DND-41 (cell line): ENCODE measurements around the gene VWA8.

ENCODE experiments used
- ATAC-seq: fragments of 200-7000 bp; cut with Tn5 transposase; 3 replicates; pipeline ENCODE4 v1.9.1; 2021; ENCODE audit warnings: low read depth; ENCODE audit not compliant: insufficient read depth
- DNase-seq: peaks from one replicate; pipeline ENCODE4 v3.0.0-alpha.2; 2020
- H2AFZ ChIP-seq: 2 replicates; pipeline ENCODE4 v1.6.0; 2012; ENCODE audit warnings: low read depth, low read length
- H3K27ac ChIP-seq: 2 replicates; pipeline ENCODE4 v1.5.1; 2012; ENCODE audit warnings: low read length, inconsistent platforms
- H3K27me3 ChIP-seq: fragments of 200-600 bp; sonication (generic); 2 replicates; pipeline ENCODE4 v1.6.0; 2012; ENCODE audit warnings: low read length, mild to moderate bottlenecking, inconsistent platforms; ENCODE audit not compliant: insufficient read depth, poor library complexity
- H3K36me3 ChIP-seq: 2 replicates; pipeline ENCODE4 v1.5.1; 2012; ENCODE audit warnings: low read length, inconsistent platforms; ENCODE audit not compliant: insufficient read depth
- H3K4me1 ChIP-seq: 2 replicates; pipeline ENCODE4 v1.5.1; 2012; ENCODE audit warnings: mild to moderate bottlenecking, low read length; ENCODE audit not compliant: insufficient read depth
- H3K4me2 ChIP-seq: 2 replicates; pipeline ENCODE4 v1.6.0; 2012; ENCODE audit warnings: mild to moderate bottlenecking, moderate library complexity, low read length, inconsistent platforms; ENCODE audit not compliant: insufficient read depth
- H3K4me3 ChIP-seq, 2 experiments: fragments of 200-600 bp in 1 of 2; shearing (Covaris generic) in 1 of 2; 2 replicates each; pipeline ENCODE4 v1.5.1; 2012 to 2016; ENCODE audit warnings: inconsistent platforms in 2 of 2, low read length in 2 of 2, mild to moderate bottlenecking in 2 of 2, low read depth in 1 of 2, moderate library complexity in 1 of 2
- H3K79me2 ChIP-seq: 2 replicates; pipeline ENCODE4 v1.6.0; 2012; ENCODE audit warnings: low read length, inconsistent platforms; ENCODE audit not compliant: insufficient read depth
- H3K9ac ChIP-seq: 2 replicates; pipeline ENCODE4 v1.6.0; 2012; ENCODE audit warnings: low read depth, mild to moderate bottlenecking, inconsistent platforms, low read length, moderate library complexity
- H3K9me3 ChIP-seq: 2 replicates; pipeline ENCODE4 v1.5.1; 2012; ENCODE audit warnings: low read length, moderate library complexity, mild to moderate bottlenecking, inconsistent platforms; ENCODE audit not compliant: insufficient read depth, severe bottlenecking
- H4K20me1 ChIP-seq: 2 replicates; pipeline ENCODE4 v1.6.0; 2012; ENCODE audit warnings: low read length; ENCODE audit not compliant: insufficient read depth
- CTCF ChIP-seq: IDR thresholded peaks from 2 replicates; pipeline ENCODE4 v1.5.1; 2012; ENCODE audit warnings: borderline replicate concordance, low read length, moderate library complexity, mild to moderate bottlenecking; ENCODE audit not compliant: poor library complexity, severe bottlenecking; ENCODE audit errors: extremely low read depth
- EZH2 ChIP-seq: IDR thresholded peaks from 3 replicates; pipeline ENCODE4 v1.6.1; 2012; ENCODE audit warnings: borderline replicate concordance, low read depth, mild to moderate bottlenecking, moderate library complexity, low read length, inconsistent platforms; ENCODE audit not compliant: severe bottlenecking

Gene VWA8

GRCh38 chr13:41627425-41627824 lies 333.5 kb downstream of the VWA8 start:
- ATAC-seq, result no peak
- Histone ChIP-seq H4K20me1 (no peaks in the 10 kb centered on the region), H3K4me2 (no peak overlapping the region), H3K9me3 (no peaks in the 10 kb centered on the region), H3K27ac (no peak overlapping the region), H3K79me2 (no peaks in the 10 kb centered on the region), H3K4me1 (no peaks in the 10 kb centered on the region), H3K9ac (no peak overlapping the region), H3K27me3 (no peaks in the 10 kb centered on the region), H3K4me3 (no peak overlapping the region), H3K36me3 (peaks cover 4% of the 10 kb centered on the region; the same call in 1 of the 2 replicates), H2AFZ (no peak overlapping the region)
- DNase-seq, result no peak
- TF ChIP-seq EZH2 (no peak), CTCF (no peak)

GRCh38 chr13:41624041-41624440 lies 336.9 kb downstream of the VWA8 start:
- Histone ChIP-seq H2AFZ (no peak overlapping the region), H3K9ac (no peak overlapping the region), H3K27ac (no peak overlapping the region), H4K20me1 (no peaks in the 10 kb centered on the region), H3K79me2 (no peaks in the 10 kb centered on the region), H3K27me3 (no peaks in the 10 kb centered on the region), H3K4me3 (no peak overlapping the region), H3K36me3 (peaks cover 4% of the 10 kb centered on the region; the same call in 1 of the 2 replicates), H3K9me3 (no peaks in the 10 kb centered on the region), H3K4me1 (no peaks in the 10 kb centered on the region), H3K4me2 (no peak overlapping the region)
- DNase-seq (no peak), ATAC-seq (no peak)
- no peak for TF ChIP-seq CTCF
- no peak for TF ChIP-seq EZH2

GRCh38 chr13:41622432-41623429 lies 338.2 kb downstream of the VWA8 start:
- Histone ChIP-seq H3K9ac (no peak overlapping the region), H3K4me2 (no peak overlapping the region), H3K27me3 (no peaks in the 10 kb centered on the region), H4K20me1 (no peaks in the 10 kb centered on the region), H3K4me3 (no peak overlapping the region), H3K27ac (no peak overlapping the region), H3K4me1 (no peaks in the 10 kb centered on the region), H2AFZ (no peak overlapping the region), H3K79me2 (no peaks in the 10 kb centered on the region), H3K9me3 (no peaks in the 10 kb centered on the region), H3K36me3 (peaks cover 4% of the 10 kb centered on the region; the same call in 1 of the 2 replicates)
- ATAC-seq, result 0 out of 3 replicates have a peak, but pooled peaks have one; percentile 31
- TF ChIP-seq EZH2, result no peak
- no peak for TF ChIP-seq CTCF
- DNase-seq, result no peak
